ENCODE measurements around the gene RCN2.
"Not testable (repeated sequence)": the region's sequence is repeated elsewhere in the genome, so short reads cannot be mapped to it uniquely, and the experiment has no call there.

The RCN2 gene

GRCh38 chr15:76929011-76929760 lies 2.4 kb upstream of the RCN2 start:
- no peak for DNase-seq
- intact Hi-C loops (cut with DNase I), result no loop called here

DNA sequence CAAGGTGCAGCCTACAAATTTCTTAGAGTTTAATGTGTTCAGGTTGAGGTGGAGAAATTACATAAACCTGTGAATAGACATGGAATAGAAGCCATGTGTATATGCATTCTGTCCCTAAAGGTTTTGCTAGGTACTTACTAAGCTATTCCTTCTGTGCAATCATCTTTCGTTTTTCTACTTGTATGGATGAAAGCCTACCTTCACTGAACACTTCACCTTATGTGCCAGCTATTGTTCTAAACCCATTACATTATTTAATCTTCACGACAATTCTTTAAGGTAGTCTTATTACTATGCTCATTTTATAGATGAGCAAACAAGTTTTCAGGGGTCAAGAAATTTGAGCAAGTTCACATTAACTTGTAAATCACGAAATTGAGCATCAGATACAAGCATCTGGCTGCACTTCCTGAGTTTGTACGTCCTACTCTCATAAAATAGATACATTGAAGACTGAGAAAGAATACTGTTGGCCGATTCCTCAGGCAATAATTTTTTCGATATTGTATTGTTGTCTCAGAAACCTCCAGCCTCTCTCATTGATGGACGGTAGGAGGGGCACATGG lies 635 bp upstream of the RCN2 start:
- intact Hi-C loops (cut with DNase I), result loop anchor here (1.0 to 10.0 kb wide), 2 partner anchors 26 to 564 kb away; partner anchors contain the start of gene SCAPER
- DNase-seq, result no peak

DNA sequence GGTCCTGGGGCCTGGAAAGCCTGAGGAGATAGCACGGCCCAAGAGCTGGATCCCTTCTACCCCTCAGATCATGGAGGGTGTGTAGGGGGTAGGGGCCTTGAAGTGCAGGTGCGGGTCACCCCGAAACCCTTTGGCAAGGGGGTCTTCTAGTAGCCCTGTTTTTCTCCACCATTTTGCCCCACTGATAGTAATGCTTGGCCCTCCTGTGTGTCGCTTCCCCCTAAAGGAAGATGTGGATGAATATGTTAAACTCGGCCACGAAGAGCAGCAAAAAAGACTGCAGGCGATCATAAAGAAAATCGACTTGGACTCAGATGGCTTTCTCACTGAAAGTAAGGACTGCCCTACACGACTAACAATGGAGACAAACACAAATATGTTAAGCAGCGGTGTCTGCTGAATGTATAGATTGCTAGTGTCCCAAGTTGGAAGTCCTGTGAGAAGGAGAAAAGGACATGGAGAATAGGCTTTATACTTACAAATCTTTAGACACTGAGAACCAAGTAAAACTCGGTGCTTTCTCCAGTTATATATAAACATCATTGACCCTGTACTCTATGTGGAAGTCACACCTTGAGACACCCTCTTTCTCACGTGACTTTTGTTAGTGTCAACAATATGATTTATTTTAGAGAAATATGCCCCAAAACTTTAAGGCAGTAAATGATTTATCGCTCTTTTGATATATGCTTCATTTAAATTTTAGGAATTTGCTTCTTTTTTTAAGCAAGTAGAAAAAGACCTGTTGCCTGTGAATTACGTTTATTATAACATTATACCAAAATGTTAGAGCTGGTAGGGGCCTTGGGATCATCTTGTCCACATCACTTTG lies 802 bp downstream of the RCN2 start:
- no peak for DNase-seq
- intact Hi-C loops (cut with DNase I), result loop anchor here (10.0 kb wide), 1 partner anchor 562 kb away; no protein-coding TSS in a partner anchor

DNA sequence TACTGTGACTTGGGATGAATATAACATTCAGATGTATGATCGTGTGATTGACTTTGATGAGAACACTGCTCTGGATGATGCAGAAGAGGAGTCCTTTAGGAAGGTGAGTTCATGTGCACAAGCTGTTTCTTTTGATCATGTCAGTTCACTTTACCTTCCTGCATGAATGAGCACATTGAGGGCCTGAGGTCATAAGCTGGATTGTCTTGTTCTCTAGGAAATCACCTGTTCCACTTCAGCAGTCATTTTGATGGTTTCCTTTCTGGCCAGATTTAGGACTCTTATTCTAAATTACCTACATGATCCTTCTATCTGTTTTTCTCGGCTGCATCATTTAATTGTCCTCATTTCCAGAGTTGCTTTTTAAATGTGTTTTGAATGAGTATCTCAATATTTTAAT lies 4.1 kb downstream of the RCN2 start:
- intact Hi-C loops (cut with DNase I), result loop anchor here (10.0 kb wide), 1 partner anchor 559 kb away; no protein-coding TSS in a partner anchor
- no peak for DNase-seq

- intact Hi-C loops (cut with DNase I), result loop anchor here (10.0 kb wide), 1 partner anchor 558 kb away; no protein-coding TSS in a partner anchor
- no peak for DNase-seq
Observed at GRCh38 chr15:76936671-76937070, 5.1 kb downstream of the RCN2 start.

DNA sequence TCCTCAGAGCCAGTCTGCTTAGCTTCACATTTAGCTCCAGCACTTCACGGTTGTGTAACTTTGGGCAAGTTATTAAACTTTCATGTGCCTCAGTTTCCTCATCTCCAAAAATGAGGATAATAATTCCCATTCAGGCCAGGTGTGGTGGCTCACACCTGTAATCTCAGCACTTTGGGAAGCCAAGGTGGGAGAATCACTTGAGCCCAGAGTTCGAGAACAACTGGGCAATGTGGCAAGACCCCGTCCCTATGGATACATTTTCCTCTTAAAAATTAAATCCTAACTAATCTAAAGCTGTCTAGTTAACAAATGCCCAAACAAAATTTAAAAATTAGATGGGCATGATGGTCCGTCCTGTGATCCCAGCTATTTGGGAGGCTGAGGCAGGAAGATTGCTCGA lies 7.2 kb downstream of the RCN2 start:
- no peak for DNase-seq
- intact Hi-C loops (cut with DNase I), result loop anchor here (10.0 kb wide), 1 partner anchor 556 kb away; no protein-coding TSS in a partner anchor

GRCh38 chr15:76939715-76940114 lies 8.2 kb downstream of the RCN2 start:
- intact Hi-C loops (cut with DNase I), result loop anchor here (10.0 kb wide), 1 partner anchor 555 kb away; no protein-coding TSS in a partner anchor
- DNase-seq, result no peak

DNA sequence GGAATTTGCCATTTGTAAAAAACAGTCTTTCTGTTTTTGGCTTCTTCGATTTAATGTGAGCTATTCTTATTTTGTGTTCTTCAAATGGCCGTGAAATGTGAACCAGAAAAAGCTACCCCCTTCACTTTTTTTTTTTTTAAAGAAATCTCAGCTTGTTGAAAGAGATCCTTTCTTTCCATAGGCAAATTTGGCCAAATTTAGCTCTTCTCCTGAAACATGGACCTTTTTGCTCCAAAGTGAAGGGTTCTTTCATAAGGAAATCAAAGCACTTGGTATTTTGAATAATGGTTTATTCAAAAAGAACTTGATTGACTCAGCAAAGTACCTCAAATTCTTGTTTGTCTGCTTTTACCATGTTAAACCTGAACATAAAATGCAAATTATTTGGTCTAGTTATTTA lies 10.1 kb downstream of the RCN2 start:
- no peak for DNase-seq

DNA sequence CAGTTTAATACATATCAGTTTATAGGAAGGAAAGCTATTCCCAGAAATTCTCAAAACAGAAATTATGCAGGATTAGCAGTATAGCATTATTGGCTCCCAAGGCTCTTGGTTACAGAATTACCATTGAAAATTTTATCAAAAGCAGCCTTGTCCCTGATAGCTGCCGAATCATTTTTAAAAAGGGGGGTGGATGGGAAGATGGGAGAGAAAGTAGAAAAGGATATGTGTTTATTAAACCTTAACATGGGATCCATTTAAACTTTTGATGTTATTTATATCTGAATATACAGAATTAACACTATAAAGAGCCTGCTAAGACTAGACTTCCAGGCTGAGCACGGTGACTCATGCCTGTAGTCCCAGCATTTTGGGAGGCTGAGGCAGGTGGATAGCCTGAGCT lies 10.8 kb downstream of the RCN2 start:
- no peak for DNase-seq
- intact Hi-C loops (cut with DNase I), result no loop called here

More for the DNA sequence above, 10.1 kb downstream of the RCN2 start:
- intact Hi-C loops (cut with DNase I), result no loop called here

DNA sequence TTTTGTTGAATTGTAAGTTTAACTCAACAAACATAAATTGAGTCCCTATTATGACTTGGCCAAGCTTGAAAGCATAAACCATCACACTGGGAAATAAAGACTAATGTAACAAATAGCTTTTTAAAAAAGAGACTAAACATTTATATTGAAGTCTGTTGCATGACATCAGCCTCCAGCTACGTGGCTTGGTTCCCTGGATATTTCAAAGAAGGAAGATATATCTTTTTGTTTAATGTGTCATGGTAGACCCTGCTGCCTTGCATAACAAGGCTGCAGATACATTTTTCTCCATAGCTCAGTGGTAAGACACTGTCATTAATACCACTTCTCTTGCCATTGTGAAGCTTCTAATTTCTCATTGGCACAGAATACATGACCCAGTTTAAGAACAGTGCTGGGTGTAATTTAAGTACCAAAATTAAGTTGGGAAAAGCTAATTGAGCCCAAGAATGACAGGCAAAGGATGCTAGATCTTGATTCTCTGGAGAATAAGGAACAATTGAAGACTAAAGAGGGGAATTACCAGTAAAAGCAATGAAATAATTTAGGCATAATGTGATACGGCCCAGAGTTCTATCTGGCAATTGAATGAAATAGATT lies 14.0 kb downstream of the RCN2 start:
- no peak for DNase-seq
- intact Hi-C loops (cut with DNase I), result no loop called here

DNA sequence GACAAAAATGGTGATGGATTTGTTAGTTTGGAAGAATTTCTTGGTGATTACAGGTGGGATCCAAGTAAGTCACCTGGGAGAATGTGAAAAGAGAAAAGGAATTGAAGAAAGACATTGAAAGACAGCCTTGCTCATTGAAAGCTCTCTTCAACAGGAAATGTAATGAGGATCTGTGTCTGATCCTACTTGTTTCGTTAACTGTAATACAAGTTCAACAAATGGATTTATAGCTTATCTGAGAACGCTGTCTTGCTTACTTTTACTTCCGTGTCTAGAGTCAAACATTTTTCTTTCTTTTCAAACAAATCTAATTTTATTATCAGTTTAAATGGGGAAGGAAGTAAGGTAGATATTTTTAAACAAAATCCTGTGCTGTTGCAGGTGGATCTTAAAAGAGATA lies 15.9 kb downstream of the RCN2 start:
- no peak for DNase-seq
- intact Hi-C loops (cut with DNase I), result no loop called here

DNA sequence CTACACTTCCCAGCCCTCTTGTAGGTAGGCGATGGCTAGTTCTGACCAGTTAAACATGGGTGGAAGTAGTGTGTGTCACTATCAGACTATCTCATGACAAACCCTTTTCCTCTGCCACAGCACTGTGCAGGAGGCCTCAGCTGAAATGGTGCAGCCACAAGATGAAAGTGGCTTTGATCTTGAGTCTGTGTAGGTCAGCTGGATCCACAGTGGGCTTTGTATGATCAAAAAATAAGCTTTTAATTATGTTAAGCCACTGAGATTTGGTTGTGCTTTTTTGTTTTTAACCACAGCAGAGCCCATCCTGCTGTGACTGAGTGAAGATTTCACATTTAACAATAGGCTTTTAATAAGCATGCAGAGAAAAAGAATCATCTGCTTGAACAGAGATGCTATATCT lies 19.7 kb downstream of the RCN2 start:
- DNase-seq, result no peak
- intact Hi-C loops (cut with DNase I), result no loop called here

DNA sequence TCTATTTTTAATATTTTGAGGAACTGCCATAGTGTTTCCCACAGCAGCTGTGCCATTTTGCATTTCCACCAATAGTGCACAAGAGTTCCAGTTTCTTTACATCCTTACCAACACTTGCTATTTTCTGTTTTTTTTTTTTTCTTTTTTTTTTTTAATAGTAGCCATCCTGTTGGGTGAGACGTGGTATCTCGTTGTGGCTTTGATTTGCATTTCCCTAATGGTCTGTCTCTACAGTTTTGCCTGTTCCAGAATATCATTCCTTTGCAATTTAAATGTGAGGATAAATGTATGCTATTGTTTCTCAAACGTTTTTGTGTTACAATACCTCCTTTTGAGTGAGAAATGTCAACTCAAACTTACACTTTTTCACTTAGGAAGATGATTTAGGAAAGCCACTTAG lies 22.4 kb downstream of the RCN2 start:
- no peak for DNase-seq
- intact Hi-C loops (cut with DNase I), result no loop called here

DNA sequence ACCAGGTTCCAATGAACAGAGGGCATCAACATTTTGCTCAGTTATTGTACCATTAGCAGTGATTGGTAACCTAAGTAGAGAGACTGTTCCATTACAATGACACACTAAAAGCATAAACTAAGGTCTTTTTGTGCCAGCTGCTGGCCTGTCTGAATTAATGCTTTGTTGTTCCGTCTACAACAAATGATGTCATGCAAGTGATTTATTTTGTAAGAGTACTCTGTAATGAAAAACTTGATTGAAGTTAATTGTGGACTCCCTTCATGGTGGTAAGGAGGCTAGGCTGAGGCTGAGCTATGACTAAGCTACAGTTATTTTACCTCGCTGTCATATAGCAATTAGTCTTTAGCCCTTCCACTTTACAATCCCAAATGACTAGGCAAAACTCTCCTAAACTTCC lies 23.2 kb downstream of the RCN2 start:
- no peak for DNase-seq

DNA sequence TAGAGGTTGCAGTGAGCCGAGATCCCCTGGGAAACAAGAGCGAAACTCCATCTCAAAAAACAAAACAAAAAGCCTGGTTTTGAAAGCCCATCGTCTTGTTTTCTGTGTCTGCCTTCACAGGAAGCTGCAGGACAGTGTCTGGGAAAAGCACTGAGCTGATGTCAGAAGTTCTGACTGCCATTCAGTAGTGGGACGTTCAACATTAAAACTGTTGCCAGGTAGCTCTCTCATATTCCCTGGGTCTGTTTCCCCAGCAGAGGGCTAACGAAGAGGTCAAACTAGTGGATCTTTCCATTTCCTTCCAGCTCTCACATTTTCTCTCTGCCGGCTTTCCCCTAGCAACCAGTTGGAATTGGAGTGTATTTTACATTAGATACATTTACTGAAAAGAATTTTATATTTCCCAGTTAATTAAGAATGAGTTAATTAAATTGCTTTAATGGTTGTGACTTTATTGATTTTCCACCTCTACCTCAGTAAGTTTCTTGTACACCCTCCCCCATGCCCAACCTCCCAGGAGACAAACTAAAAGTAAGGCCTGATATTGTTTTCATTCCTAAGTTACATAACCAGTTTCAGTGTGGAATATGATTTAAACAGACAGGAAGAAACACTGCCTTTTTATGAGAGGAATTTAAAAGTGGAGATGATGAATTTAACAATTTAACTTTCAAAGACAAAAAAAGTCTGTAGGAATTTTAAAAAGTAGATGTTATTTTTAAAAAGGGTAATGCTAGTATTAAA lies 29.9 kb downstream of the RCN2 start:
- intact Hi-C loops (cut with DNase I), result no loop called here
- DNase-seq, result no peak

More for the DNA sequence above, 23.2 kb downstream of the RCN2 start:
- intact Hi-C loops (cut with DNase I), result no loop called here

DNA sequence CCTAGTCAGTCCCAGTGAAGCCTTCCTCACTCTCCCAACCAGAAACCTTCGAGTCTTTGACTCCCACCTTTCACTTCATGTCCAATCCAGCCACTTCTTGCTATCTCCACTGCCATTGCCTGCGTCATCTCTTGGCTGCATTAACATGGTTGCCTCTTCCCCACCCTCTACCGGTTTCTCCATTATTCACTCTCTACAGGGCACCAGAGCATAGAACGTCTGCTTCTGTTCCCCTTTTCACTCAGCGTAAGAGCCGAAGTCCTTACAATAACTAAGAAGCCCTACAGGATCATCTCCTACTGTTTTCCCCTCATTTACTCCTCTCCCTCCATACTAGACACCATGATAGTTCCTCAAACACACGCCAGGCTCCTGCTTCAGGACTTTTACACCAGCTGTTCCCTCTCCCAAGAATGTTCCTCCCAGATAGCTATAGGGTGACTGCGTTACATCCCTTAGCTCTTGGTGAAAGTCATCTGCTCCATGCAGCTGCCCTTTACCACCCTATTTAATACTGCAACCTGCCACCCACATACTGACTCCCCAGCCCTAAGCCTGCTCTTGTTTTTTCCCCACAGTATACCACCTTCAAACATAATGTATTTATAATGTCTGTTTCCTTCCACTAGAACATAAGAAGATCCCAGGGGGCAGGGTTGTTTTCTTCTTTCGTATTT lies 30.9 kb downstream of the RCN2 start:
- intact Hi-C loops (cut with DNase I), result no loop called here

DNA sequence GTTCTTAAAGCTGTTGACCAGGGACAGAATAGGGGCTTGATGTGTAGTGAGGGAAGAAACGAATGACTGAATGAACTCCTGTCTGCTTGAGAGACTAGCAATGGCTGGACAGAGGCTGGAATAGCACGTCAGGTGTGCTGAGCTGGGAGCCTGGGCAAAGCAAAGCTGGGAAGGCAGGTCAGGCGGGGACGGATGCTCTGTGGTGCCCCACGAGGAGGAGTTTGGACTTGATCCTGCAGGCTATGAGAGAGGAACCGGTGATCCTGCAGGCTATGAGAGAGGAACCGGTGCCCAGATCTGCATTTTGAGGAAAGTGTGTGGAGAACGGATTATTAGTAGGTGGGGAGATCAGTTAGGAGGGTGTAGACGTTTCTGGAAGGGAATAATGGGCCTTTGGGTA lies 32.0 kb downstream of the RCN2 start:
- intact Hi-C loops (cut with DNase I), result no loop called here
- DNase-seq, result no peak

More for the DNA sequence above, 30.9 kb downstream of the RCN2 start:
- DNase-seq, result no peak

- DNase-seq, result no peak
- intact Hi-C loops (cut with DNase I), result no loop called here
Observed at GRCh38 chr15:76964157-76964556, 32.6 kb downstream of the RCN2 start.

DNA sequence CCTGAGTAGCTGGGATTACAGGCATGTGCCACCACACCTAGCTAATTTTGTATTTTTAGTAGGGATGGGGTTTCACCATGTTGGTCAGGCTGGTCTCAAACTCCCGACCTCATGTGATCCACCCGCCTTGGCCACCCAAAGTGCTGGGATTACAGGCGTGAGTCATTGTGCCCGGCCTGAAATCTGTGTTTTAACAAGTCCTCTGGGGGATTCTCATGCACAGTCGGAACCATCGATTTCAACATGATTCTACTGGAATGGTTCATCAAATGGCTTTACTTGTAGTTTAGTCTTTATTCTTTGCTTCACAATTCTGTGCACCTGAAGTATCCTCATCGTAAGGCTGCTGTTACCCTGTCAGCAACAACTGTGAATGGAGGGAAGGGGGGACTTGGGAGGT lies 34.5 kb downstream of the RCN2 start:
- DNase-seq; intact Hi-C loops (cut with DNase I): not testable (repeated sequence)

Measured in posterior cingulate gyrus (tissue), 11 donors.